ENCODE data around the gene GSK3B. TPM values are rescaled to one million over a fixed set of nuclear protein-coding genes. Genes with fewer than 3 reads are reported as not detected.
"Not testable (repeated sequence)": the region's sequence is repeated elsewhere in the genome, so short reads cannot be mapped to it uniquely, and the experiment has no call there.

The GSK3B gene
- total RNA-seq, 1 donor = 94.1 TPM

GRCh38 chr3:120064641-120065040, 29.6 kb downstream of the GSK3B start:
- no peak for TF ChIP-seq CTCF (IDR thresholded peaks at IDR 0.05; ENCODE audit: insufficient read depth, low read depth, low read length)
- no peak for DNase-seq (ENCODE audit: low read depth)
- H3K4me3 ChIP-seq (ENCODE audit: low read depth, low read length) = no peak overlapping the region

- H3K4me3 ChIP-seq (ENCODE audit: low read depth, low read length) = no peak overlapping the region
- DNase-seq (ENCODE audit: low read depth) = peak; percentile 18
- no peak for TF ChIP-seq CTCF (IDR thresholded peaks at IDR 0.05; ENCODE audit: insufficient read depth, low read depth, low read length)
Observed at GRCh38 chr3:120062474-120062873, 31.8 kb downstream of the GSK3B start.

GRCh38 chr3:120059081-120059864, 35.0 kb downstream of the GSK3B start:
- H3K4me3 ChIP-seq (ENCODE audit: low read depth, low read length) = no peak overlapping the region
- DNase-seq (ENCODE audit: low read depth) = no peak
- TF ChIP-seq CTCF (IDR thresholded peaks at IDR 0.05; ENCODE audit: insufficient read depth, low read depth, low read length) = no peak

- DNase-seq (ENCODE audit: low read depth) = no peak
- no peak for TF ChIP-seq CTCF (IDR thresholded peaks at IDR 0.05; ENCODE audit: insufficient read depth, low read depth, low read length)
- no peak overlapping the region for H3K4me3 ChIP-seq (ENCODE audit: low read depth, low read length)
Observed at GRCh38 chr3:120057626-120058025, 36.6 kb downstream of the GSK3B start.

- no peak for TF ChIP-seq CTCF (IDR thresholded peaks at IDR 0.05; ENCODE audit: insufficient read depth, low read depth, low read length)
- no peak overlapping the region for H3K4me3 ChIP-seq (ENCODE audit: low read depth, low read length)
- DNase-seq (ENCODE audit: low read depth) = no peak
Observed at GRCh38 chr3:120057029-120057428, 37.2 kb downstream of the GSK3B start.

GRCh38 chr3:120053647-120054046, 40.6 kb downstream of the GSK3B start:
- not testable (repeated sequence) for H3K4me3 ChIP-seq (ENCODE audit: low read depth, low read length); DNase-seq (ENCODE audit: low read depth)

- peak; percentile 6 for DNase-seq (ENCODE audit: low read depth)
- TF ChIP-seq CTCF (IDR thresholded peaks at IDR 0.05; ENCODE audit: insufficient read depth, low read depth, low read length) = no peak
- no peak overlapping the region for H3K4me3 ChIP-seq (ENCODE audit: low read depth, low read length)
Observed at GRCh38 chr3:120052677-120053076, 41.6 kb downstream of the GSK3B start.

Data from fibroblast of villous mesenchyme (primary cell).